Mammary epithelial cell (primary cell): ENCODE measurements around the gene TARBP1.

Experiments used
- EZH2 ChIP-seq: IDR thresholded peaks from 2 replicates; pipeline ENCODE4 v1.6.1; 2012; ENCODE audit warnings: low read length, inconsistent platforms, borderline replicate concordance
- TF ChIP-seq, protein P1 (sequence below), 2 donors: IDR thresholded peaks in 1 of 2; conservative IDR thresholded peaks in 1 of 2; 2 replicates each; pipeline ENCODE4 v1.5.1; 2011 to 2012; ENCODE audit warnings: inconsistent platforms in 2 of 2, low read length in 2 of 2, mild to moderate bottlenecking in 2 of 2, control low read depth in 1 of 2, low read depth in 1 of 2; ENCODE audit not compliant: insufficient read depth in 1 of 2; ENCODE audit errors: extremely low read depth in 1 of 2

DNA sequence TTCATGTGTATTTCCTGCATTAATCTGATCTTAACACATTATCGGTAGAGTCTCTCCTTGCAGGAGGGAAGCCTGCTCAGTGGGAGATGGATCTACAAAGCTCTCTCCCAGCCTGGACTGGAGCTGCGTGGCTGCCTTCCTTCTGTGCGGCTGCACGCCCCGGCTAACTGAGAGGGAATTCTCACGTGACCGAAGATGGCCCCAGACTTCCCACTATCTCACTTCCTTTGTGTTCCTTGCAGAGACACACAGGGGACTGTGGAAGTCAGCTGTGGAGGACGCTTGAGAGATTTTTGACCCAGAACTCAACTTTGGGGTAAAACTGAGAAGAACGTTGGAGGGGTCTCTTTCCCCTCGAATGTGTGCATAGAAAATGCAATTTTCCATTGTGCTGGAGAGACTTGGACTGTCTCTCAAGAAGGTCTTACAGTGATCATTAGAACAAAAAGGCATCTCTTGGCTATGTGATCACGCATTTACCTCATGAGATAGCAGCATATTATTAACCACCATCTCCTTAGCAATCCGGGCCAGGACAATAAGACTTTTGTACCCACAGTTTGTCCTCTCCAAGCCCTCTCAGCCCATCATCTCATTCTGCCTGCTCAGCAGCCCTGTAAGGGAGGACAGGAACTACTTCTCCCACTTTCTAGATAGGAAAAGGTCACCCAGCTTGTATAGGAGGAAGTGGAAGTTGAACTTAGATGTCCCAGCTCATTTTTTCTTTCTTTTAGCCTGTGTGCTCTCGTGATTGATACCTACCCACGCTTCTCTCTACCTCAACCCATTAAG is 49.3 kb upstream of the TARBP1 start:
- TF ChIP-seq, protein P1, sequence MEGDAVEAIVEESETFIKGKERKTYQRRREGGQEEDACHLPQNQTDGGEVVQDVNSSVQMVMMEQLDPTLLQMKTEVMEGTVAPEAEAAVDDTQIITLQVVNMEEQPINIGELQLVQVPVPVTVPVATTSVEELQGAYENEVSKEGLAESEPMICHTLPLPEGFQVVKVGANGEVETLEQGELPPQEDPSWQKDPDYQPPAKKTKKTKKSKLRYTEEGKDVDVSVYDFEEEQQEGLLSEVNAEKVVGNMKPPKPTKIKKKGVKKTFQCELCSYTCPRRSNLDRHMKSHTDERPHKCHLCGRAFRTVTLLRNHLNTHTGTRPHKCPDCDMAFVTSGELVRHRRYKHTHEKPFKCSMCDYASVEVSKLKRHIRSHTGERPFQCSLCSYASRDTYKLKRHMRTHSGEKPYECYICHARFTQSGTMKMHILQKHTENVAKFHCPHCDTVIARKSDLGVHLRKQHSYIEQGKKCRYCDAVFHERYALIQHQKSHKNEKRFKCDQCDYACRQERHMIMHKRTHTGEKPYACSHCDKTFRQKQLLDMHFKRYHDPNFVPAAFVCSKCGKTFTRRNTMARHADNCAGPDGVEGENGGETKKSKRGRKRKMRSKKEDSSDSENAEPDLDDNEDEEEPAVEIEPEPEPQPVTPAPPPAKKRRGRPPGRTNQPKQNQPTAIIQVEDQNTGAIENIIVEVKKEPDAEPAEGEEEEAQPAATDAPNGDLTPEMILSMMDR (conservative IDR thresholded peaks at IDR 0.05 in 1 of 2, IDR thresholded peaks at IDR 0.05 in 1 of 2; ENCODE audit: extremely low read depth in 1 of 2, insufficient read depth in 1 of 2, low read depth in 1 of 2, low read length in 2 of 2): no peak
- no peak for TF ChIP-seq EZH2
